ENCODE results near the gene KDM5A. TPM values are rescaled to one million over a fixed set of nuclear protein-coding genes. Genes with fewer than 3 reads are reported as not detected.
A peak's percentile ranks its signal among the peaks of the same experiment; 100 is the strongest.
"Not testable (repeated sequence)": the region's sequence is repeated elsewhere in the genome, so short reads cannot be mapped to it uniquely, and the experiment has no call there.

Gene KDM5A
- total RNA-seq, 1 experiment from 2014 or later = 58.0 TPM

- H3K4me3 ChIP-seq = no peak overlapping the region
- peaks cover 6% of the 10 kb centered on the region for H3K4me1 ChIP-seq
- H3K27me3 ChIP-seq = no peaks in the 10 kb centered on the region; the same call in 1 of the 2 replicates
- H3K36me3 ChIP-seq = peaks cover 79% of the 10 kb centered on the region
- peaks cover 9% of the 10 kb centered on the region for H3K9me3 ChIP-seq (replicated peaks)
- no peak for DNase-seq
- peak overlapping the region; percentile 43 for H3K27ac ChIP-seq
These were observed 30.0 kb downstream of the KDM5A start for GRCh38 chr12:359091-359490.

- Histone ChIP-seq H3K27ac (no peak overlapping the region), H3K36me3 (peaks cover 77% of the 10 kb centered on the region), H3K4me3 (no peak overlapping the region), H3K4me1 (peaks cover 6% of the 10 kb centered on the region), H3K27me3 (no peaks in the 10 kb centered on the region; the same call in 1 of the 2 replicates), H3K9me3 (replicated peaks) (peaks cover 9% of the 10 kb centered on the region)
- DNase-seq = no peak
These were observed 32.7 kb downstream of the KDM5A start for GRCh38 chr12:356276-356988.

- not testable (repeated sequence) for H3K4me1 ChIP-seq; H3K27ac ChIP-seq; H3K27me3 ChIP-seq; DNase-seq; H3K9me3 ChIP-seq (replicated peaks); H3K4me3 ChIP-seq
- peaks cover 83% of the 10 kb centered on the region for H3K36me3 ChIP-seq
These were observed 37.9 kb downstream of the KDM5A start for GRCh38 chr12:351197-351596.

- not testable (repeated sequence) for H3K9me3 ChIP-seq (replicated peaks); H3K4me1 ChIP-seq; H3K27me3 ChIP-seq; H3K27ac ChIP-seq; H3K4me3 ChIP-seq; DNase-seq
- peaks cover 77% of the 10 kb centered on the region for H3K36me3 ChIP-seq
These were observed 39.5 kb downstream of the KDM5A start for GRCh38 chr12:349625-350024.

GRCh38 chr12:343036-343435 is 46.1 kb downstream of the KDM5A start:
- not testable (repeated sequence) for H3K27me3 ChIP-seq, H3K4me1 ChIP-seq, H3K27ac ChIP-seq, DNase-seq, H3K4me3 ChIP-seq
- Histone ChIP-seq H3K36me3 (peaks cover 64% of the 10 kb centered on the region), H3K9me3 (replicated peaks) (peaks cover 10% of the 10 kb centered on the region; the same call in 1 of the 2 replicates)

GRCh38 chr12:337039-337438 is 52.1 kb downstream of the KDM5A start:
- H3K4me1 ChIP-seq = no peaks in the 10 kb centered on the region
- H3K27ac ChIP-seq = no peak overlapping the region
- H3K36me3 ChIP-seq = peaks cover 56% of the 10 kb centered on the region
- peaks cover 3% of the 10 kb centered on the region; the same call in 1 of the 2 replicates for H3K9me3 ChIP-seq (replicated peaks)
- no peak for DNase-seq
- no peak overlapping the region for H3K4me3 ChIP-seq
- H3K27me3 ChIP-seq = no peaks in the 10 kb centered on the region

- Histone ChIP-seq H3K4me3 (no peak overlapping the region), H3K27ac (no peak overlapping the region), H3K27me3 (no peaks in the 10 kb centered on the region), H3K36me3 (peaks cover 53% of the 10 kb centered on the region), H3K4me1 (no peaks in the 10 kb centered on the region), H3K9me3 (replicated peaks) (no peaks in the 10 kb centered on the region)
- no peak for DNase-seq
These were observed 55.0 kb downstream of the KDM5A start for GRCh38 chr12:334125-334524.

GRCh38 chr12:332581-333205 is 56.4 kb downstream of the KDM5A start:
- DNase-seq = no peak
- Histone ChIP-seq H3K27ac (no peak overlapping the region), H3K9me3 (replicated peaks) (no peaks in the 10 kb centered on the region), H3K27me3 (no peaks in the 10 kb centered on the region), H3K4me3 (no peak overlapping the region), H3K4me1 (no peaks in the 10 kb centered on the region), H3K36me3 (peaks cover 62% of the 10 kb centered on the region)

- DNase-seq = no peak
- no peaks in the 10 kb centered on the region for H3K4me1 ChIP-seq
- no peak overlapping the region for H3K4me3 ChIP-seq
- no peak overlapping the region for H3K27ac ChIP-seq
- H3K27me3 ChIP-seq = no peaks in the 10 kb centered on the region
- H3K36me3 ChIP-seq = peaks cover 65% of the 10 kb centered on the region
- no peaks in the 10 kb centered on the region for H3K9me3 ChIP-seq (replicated peaks)
These were observed 57.8 kb downstream of the KDM5A start for GRCh38 chr12:331287-331686.

- Histone ChIP-seq H3K4me3 (no peak overlapping the region), H3K4me1 (no peaks in the 10 kb centered on the region), H3K36me3 (peaks cover 53% of the 10 kb centered on the region), H3K27ac (no peak overlapping the region), H3K27me3 (no peaks in the 10 kb centered on the region), H3K9me3 (replicated peaks) (no peaks in the 10 kb centered on the region)
- no peak for DNase-seq
These were observed 63.2 kb downstream of the KDM5A start for GRCh38 chr12:325906-326305.

- DNase-seq = no peak
These were observed 65.6 kb downstream of the KDM5A start for GRCh38 chr12:323507-323906.

GRCh38 chr12:321606-322326 is 67.4 kb downstream of the KDM5A start:
- no peak overlapping the region for H3K27ac ChIP-seq
- peaks cover 70% of the 10 kb centered on the region for H3K36me3 ChIP-seq
- no peaks in the 10 kb centered on the region for H3K27me3 ChIP-seq
- DNase-seq = peak in 1 of 2 experiments; percentile 7
- no peak overlapping the region for H3K4me3 ChIP-seq
- no peaks in the 10 kb centered on the region for H3K9me3 ChIP-seq (replicated peaks)
- H3K4me1 ChIP-seq = no peaks in the 10 kb centered on the region

More at GRCh38 chr12:323507-323906, 65.6 kb downstream of the KDM5A start:
- H3K4me3 ChIP-seq = no peak overlapping the region
- H3K27ac ChIP-seq = no peak overlapping the region
- no peaks in the 10 kb centered on the region for H3K4me1 ChIP-seq
- no peaks in the 10 kb centered on the region for H3K9me3 ChIP-seq (replicated peaks)
- H3K27me3 ChIP-seq = no peaks in the 10 kb centered on the region
- peaks cover 66% of the 10 kb centered on the region for H3K36me3 ChIP-seq

GRCh38 chr12:318759-319515 is 70.2 kb downstream of the KDM5A start:
- no peak for DNase-seq
- peaks cover 77% of the 10 kb centered on the region for H3K36me3 ChIP-seq

GRCh38 chr12:308511-308910 is 80.6 kb downstream of the KDM5A start:
- peaks cover 83% of the 10 kb centered on the region for H3K36me3 ChIP-seq
- H3K27me3 ChIP-seq = no peaks in the 10 kb centered on the region
- no peak for DNase-seq

More at GRCh38 chr12:318759-319515, 70.2 kb downstream of the KDM5A start:
- H3K27ac ChIP-seq = no peak overlapping the region
- no peaks in the 10 kb centered on the region for H3K4me1 ChIP-seq
- H3K27me3 ChIP-seq = no peaks in the 10 kb centered on the region
- no peak overlapping the region for H3K4me3 ChIP-seq
- H3K9me3 ChIP-seq (replicated peaks) = no peaks in the 10 kb centered on the region

More at GRCh38 chr12:308511-308910, 80.6 kb downstream of the KDM5A start:
- H3K27ac ChIP-seq = no peak overlapping the region
- no peak overlapping the region for H3K4me3 ChIP-seq
- H3K4me1 ChIP-seq = no peaks in the 10 kb centered on the region
- H3K9me3 ChIP-seq (replicated peaks) = no peaks in the 10 kb centered on the region
